Fibroblast of skin of right quadriceps (primary cell): ENCODE results near the gene SDF4.
"Not testable (repeated sequence)": the region's sequence is repeated elsewhere in the genome, so short reads cannot be mapped to it uniquely, and the experiment has no call there.

Source experiments
- DNase-seq: peaks from one replicate; pipeline ENCODE4 v3.0.0-alpha.2; 2013

Gene SDF4

GRCh38 chr1:1259119-1259488 is 27.3 kb upstream of the SDF4 start:
- no peak for DNase-seq

DNA sequence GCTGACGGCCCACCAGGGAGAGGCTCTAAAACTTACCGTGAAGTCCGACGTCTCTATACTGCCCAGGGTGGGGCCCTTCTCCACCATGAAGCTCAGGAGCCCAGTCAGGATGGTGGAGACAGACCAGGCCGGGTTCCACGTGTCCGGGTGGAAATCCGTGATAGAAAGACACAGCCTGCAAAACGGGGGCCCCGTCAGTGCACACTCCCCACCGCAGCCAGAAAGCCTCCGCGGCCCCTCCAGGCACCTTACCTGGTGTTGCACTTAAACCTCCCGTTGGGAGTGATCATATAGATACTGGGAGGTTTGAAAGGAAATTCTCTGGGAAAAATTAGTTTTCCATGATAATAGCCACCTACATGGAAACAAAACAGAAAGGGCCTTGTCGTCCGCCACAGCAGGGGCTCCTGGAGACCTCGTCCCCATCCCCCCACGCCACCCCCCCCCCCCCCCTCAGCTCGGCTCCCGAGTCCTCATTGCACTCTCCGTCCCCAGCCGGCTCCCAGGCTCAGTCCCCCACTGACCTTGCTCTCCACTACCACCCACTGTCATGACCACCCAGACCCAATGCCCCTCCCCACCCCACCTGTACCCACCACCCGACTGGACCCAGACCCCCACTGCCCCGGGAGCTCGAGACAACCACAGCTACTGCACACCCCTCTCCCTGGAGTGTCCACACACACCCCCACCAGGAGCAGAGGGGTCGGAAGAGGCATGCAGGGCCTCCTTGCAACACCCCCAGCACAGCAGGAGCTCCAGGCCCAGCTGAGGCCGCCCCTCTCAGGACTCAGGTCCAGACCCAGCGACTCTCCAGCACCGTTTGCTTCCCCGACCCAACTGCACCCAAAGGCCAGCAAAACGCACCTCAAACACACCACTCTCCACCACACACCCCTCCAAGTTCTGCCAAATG is 25.4 kb upstream of the SDF4 start:
- DNase-seq: no peak

GRCh38 chr1:1255611-1256010 is 23.8 kb upstream of the SDF4 start:
- DNase-seq: no peak

DNA sequence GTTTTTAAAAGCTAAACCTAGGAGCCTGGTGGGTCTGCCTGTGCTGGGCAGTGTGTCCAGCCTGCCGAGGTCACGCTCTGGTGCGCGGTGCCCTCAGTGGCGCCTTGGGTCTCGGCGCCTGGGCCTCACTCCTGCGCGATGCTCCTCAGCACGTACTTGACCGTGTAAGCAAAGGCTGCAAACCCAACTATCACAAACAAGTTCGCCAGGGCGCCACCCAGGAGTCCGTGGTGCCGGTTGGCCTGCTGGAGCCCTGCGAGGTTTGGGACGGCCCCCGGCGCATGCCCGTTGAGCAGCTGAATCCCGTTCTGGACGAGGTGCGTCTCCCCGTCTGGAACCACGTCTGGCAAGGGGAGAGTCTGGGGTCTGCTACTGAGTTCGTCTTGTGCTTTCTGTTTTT is 23.3 kb upstream of the SDF4 start:
- no peak for DNase-seq

- no peak for DNase-seq
Measured at GRCh38 chr1:1254667-1254998, 22.8 kb upstream of the SDF4 start.

DNA sequence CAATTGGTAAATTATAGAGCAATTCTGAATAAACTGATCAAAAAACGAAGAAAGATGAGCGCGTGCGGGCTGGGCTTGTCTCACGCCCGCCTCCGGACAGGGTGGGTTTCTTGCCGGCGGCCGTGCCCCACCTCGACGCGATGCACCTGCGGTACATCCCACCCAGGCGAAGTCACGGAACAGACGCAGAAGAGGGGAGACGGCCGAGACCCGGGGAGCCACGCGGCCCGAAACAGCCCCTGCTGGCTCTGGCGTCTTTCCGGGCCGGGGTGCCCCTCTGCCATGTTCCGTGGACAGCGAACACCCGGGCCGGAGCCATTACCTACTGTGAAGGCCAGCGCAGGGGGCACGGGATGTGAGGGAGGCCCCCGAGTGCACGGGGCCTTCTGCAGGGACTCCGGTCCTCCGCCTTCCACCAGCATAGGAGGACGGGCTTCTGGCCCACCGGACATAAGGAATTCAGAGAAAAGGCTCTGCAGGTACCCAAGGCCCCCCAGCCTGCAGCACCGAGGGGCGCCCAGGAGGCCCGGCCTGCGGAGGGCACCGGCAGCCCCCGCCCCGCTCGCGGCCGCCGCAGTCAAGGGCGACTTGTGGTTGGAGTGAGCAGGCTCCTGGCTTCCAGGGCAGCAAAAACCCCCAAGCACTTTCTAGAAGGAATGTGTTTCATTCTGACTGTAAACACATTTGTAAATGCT is 22.3 kb upstream of the SDF4 start:
- no peak for DNase-seq

GRCh38 chr1:1253314-1253713 is 21.5 kb upstream of the SDF4 start:
- DNase-seq: no peak

DNA sequence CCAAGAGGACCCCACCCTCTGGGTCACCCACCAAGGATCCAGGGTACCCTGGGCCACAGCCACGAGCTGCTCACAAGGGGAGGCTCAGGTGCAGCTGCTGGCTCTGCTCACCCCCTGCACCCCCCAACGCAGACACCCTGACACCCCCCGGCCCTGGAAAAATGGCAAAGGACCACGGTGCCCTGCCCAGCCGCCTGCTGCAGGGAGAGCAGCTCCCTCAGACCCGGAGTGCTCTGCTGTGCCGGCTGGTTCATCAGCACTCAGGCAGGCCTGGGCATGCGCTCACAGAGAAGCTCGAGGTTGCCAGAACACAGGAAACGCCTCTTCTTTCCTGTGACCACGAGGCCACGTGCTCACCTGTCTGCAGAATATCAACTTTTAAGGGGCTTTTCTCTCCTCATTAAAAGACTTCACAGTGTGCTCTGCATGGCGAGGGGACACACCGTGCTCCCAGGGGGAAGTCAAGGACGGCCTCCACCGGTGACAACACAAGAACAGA is 19.0 kb upstream of the SDF4 start:
- no peak for DNase-seq

- not testable (repeated sequence) for DNase-seq
Measured at GRCh38 chr1:1248009-1248913, 16.5 kb upstream of the SDF4 start.

- no peak for DNase-seq
Measured at GRCh38 chr1:1247341-1247913, 15.6 kb upstream of the SDF4 start.

DNA sequence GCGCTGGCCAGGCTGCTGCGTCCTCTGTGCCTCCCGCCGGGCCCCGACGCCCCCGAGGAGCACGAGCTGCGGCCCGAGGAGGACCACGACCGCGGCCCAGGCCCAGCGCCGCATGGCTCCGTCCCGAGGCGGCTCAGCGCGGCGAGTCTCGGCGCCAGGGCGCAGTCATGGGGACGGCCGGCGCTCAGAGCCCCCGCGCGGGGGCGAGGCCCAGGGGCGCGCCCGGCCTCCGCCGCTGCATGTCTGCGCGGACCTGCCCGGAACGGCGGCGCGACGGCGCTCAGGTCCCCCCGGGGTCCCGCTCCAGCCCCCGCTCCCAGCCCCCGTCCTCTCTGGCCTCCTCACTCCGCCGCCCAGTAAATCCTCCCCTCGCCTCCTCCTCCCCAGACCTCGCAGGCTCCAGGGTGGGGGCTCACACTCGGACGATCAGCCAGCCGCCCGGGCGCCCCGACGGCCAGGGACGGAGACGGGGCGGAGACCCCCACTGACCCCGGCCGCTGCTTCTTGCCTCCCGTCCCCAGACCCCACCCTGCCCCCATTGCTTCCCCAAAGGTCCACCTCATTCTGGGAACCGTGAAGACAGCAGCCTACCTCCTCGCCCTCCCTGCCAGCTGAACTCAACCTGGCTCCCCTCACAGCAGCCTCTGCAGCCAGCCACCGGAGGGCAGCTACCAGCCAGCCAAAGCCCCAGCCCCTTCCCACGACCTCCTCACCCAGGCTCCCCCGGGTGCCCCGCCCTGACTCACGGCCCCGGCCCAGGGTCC is 15.0 kb upstream of the SDF4 start, which contains the start of gene C1QTNF12:
C1QTNF12 (minus strand) TSS at position 146 of the 764 bp plus-strand sequence; CDS start at position 114, 32 bp downstream.
- DNase-seq: no peak

- no peak for DNase-seq
Measured at GRCh38 chr1:1245817-1246576, 14.2 kb upstream of the SDF4 start.

- DNase-seq: no peak
Measured at GRCh38 chr1:1245178-1245816, 13.5 kb upstream of the SDF4 start.

GRCh38 chr1:1244192-1244811 is 12.5 kb upstream of the SDF4 start:
- no peak for DNase-seq

DNA sequence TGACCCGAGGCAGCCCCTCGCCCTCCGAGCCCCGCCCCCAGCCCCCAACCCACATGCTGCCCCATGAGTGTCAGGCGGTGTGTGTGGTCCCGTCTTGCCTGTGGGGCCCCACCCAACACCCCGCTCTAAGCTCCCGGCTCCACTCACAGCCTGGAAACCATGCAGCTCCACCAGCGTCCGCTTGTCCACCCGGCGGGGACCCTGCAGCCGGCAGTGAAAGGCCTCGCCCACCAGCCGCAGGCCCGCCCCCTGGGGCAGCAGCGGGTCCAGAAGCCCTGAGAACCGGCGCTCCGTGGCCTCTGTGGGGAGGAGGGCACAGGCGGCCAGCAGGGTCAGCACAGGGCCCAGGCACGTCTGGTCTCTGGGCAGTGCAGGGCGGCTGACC is 12.0 kb upstream of the SDF4 start:
- no peak for DNase-seq

DNA sequence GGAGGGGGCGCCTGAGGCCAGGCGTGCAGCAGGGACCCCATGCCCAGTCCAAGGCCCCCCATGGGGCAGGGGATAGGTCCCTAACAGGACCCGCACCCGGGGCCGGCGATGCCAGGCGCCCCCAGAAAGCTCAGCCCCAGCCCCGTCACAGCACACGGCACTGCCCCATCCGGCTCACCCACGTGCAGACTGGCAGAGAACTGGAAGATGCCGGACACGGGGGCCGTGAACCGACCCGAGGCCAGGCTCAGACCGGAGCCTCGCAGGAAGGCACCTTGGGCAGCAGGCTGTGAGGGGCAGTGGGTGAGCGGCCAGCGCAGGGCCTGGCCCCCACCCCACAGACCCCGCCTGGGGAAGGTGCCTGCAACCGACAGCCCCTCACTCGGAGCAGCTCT is 11.5 kb upstream of the SDF4 start:
- DNase-seq: no peak

DNA sequence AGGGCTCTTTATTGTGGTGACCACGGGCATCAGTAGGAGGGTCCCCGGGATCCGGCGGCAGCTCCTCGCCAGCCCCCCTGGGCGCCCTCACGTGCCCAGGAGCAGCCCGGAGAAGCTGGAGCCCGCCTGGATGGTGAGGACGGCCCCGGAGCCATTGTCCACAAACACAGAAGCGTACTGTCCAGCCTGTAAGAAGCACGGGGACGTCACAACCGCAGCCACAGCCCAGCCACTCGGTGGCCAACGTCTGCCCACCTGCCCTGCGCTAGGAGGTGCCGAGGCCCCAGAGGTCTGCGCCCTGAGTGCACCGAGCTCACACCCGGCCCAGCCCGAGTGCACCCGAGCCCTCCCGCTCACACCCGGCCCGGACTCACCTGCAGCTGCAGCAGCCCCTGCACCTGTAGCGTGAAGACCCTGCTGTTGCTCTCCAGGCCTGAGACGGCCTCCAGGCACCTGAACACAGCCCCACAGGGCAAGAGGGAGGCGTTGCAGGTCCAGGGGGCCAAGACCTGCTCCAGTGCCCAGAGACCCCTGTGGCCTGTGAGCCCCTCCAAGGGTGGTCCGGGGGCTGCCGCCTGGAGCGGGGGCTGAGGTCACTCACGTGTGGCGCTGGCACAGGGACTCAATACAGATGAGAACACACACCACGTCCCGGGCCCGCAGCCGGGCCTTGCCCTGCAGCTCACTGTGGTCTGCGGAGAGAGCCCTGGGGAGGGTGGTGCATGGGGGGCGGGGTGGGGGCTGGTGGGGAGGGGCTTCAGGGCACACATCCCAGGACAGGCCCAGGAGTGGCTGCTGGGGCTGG is 10.9 kb upstream of the SDF4 start:
- DNase-seq: no peak

GRCh38 chr1:1241588-1242219 is 9.9 kb upstream of the SDF4 start:
- no peak for DNase-seq
